HEK293 (cell line): ENCODE measurements around the gene SLC35E1.
A peak's percentile ranks its signal among the peaks of the same experiment; 100 is the strongest.

Source experiments
- CTCF ChIA-PET: fragments of 350-600 bp; formaldehyde crosslinking; extraction: SDS; loops from one replicate; lab custom pipeline; 2021; ENCODE audit warnings: antibody characterized with exemption; lab: Yijun Ruan, JAX
- POLR2A ChIA-PET: fragments of 300-600 bp; formaldehyde crosslinking; extraction: SDS; loops from one replicate; lab custom pipeline; 2020; ENCODE audit warnings: antibody characterized with exemption, inconsistent platforms; lab: Yijun Ruan, JAX
- H3K27ac ChIP-seq: fragments of 200-500 bp; sonication (Bioruptor generic); 2 replicates; pipeline ENCODE4 v1.5.1; 2014; ENCODE audit warnings: low read depth, low read length, control low read depth, inconsistent platforms; ENCODE audit errors: extremely low read depth
- H3K36me3 ChIP-seq, 2 experiments: fragments of 200-500 bp in 1 of 2; sonication (Bioruptor generic) in 1 of 2; 1 replicate in 1 of 2; 2 replicates in 1 of 2; pipeline ENCODE4 v1.5.1; 2014 to 2017; ENCODE audit warnings: inconsistent platforms in 2 of 2, low read length in 2 of 2; ENCODE audit not compliant: control insufficient read depth in 2 of 2, insufficient read depth in 1 of 2
- H3K4me1 ChIP-seq: fragments of 200-500 bp; sonication (Bioruptor generic); 2 replicates; pipeline ENCODE4 v1.5.1; 2014; ENCODE audit warnings: mild to moderate bottlenecking, low read length, inconsistent platforms; ENCODE audit not compliant: control insufficient read depth, insufficient read depth
- H3K4me3 ChIP-seq: 2 replicates; pipeline ENCODE4 v1.5.1; 2011; ENCODE audit warnings: low read depth, mild to moderate bottlenecking, control low read depth, low read length, moderate library complexity
- H3K9me3 ChIP-seq: fragments of 200-500 bp; sonication (Bioruptor generic); 2 replicates; pipeline ENCODE4 v1.5.1; 2014; ENCODE audit warnings: low read depth, low read length, inconsistent platforms; ENCODE audit not compliant: control insufficient read depth, insufficient read depth
- GFI1B ChIP-seq: fragments of 450-650 bp; formaldehyde crosslinking; IDR thresholded peaks from 2 replicates; pipeline ENCODE4 v1.5.1; 2016; ENCODE audit warnings: missing biosample characterization, missing genetic modification characterization
- HIC1 ChIP-seq: fragments of 450-650 bp; formaldehyde crosslinking; IDR thresholded peaks from 2 replicates; pipeline ENCODE4 v1.5.1; 2016; ENCODE audit warnings: missing biosample characterization, missing genetic modification characterization
- PRDM1 ChIP-seq: fragments of 450-650 bp; formaldehyde crosslinking; IDR thresholded peaks from 2 replicates; pipeline ENCODE4; 2016; ENCODE audit warnings: missing biosample characterization, missing genetic modification characterization
- REST ChIP-seq: fragments of 450-650 bp; formaldehyde crosslinking; IDR thresholded peaks from 2 replicates; pipeline ENCODE4 v1.5.1; 2016; ENCODE audit warnings: missing biosample characterization, missing genetic modification characterization
- ZNF174 ChIP-seq: fragments of 450-650 bp; formaldehyde crosslinking; IDR thresholded peaks from 2 replicates; pipeline ENCODE4 v1.5.0; 2017; ENCODE audit warnings: missing biosample characterization, mild to moderate bottlenecking, missing genetic modification characterization
- ZNF202 ChIP-seq: fragments of 450-650 bp; formaldehyde crosslinking; IDR thresholded peaks from 2 replicates; pipeline ENCODE4 v1.5.1; 2016; ENCODE audit warnings: missing biosample characterization, missing genetic modification characterization, borderline replicate concordance
- ZNF214 ChIP-seq: fragments of 450-650 bp; formaldehyde crosslinking; IDR thresholded peaks from 2 replicates; pipeline ENCODE4 v1.5.1; 2017; ENCODE audit warnings: missing biosample characterization, mild to moderate bottlenecking, missing genetic modification characterization, borderline replicate concordance
- ZNF223 ChIP-seq: fragments of 450-650 bp; formaldehyde crosslinking; IDR thresholded peaks from 2 replicates; pipeline ENCODE4 v1.5.1; 2016; ENCODE audit warnings: missing biosample characterization, missing genetic modification characterization
- ZNF280D ChIP-seq: fragments of 450-650 bp; formaldehyde crosslinking; IDR thresholded peaks from 2 replicates; pipeline ENCODE4 v1.5.1; 2016; ENCODE audit warnings: missing biosample characterization, missing genetic modification characterization
- ZNF354C ChIP-seq: fragments of 450-650 bp; formaldehyde crosslinking; IDR thresholded peaks from 2 replicates; pipeline ENCODE4 v1.5.1; 2016; ENCODE audit warnings: missing biosample characterization, missing genetic modification characterization, low read depth, borderline replicate concordance
- ZNF394 ChIP-seq: fragments of 450-650 bp; formaldehyde crosslinking; IDR thresholded peaks from 2 replicates; pipeline ENCODE4 v1.5.1; 2016; ENCODE audit warnings: missing biosample characterization, missing genetic modification characterization, mild to moderate bottlenecking, moderate library complexity, borderline replicate concordance
- ZNF404 ChIP-seq: fragments of 450-650 bp; formaldehyde crosslinking; IDR thresholded peaks from 2 replicates; pipeline ENCODE4 v1.5.1; 2017; ENCODE audit warnings: missing biosample characterization, missing genetic modification characterization
- ZNF639 ChIP-seq: fragments of 450-650 bp; formaldehyde crosslinking; IDR thresholded peaks from 2 replicates; pipeline ENCODE4 v1.5.1; 2016; ENCODE audit warnings: missing biosample characterization, missing genetic modification characterization
- ZNF843 ChIP-seq: fragments of 450-650 bp; formaldehyde crosslinking; IDR thresholded peaks from 2 replicates; pipeline ENCODE4 v1.5.1; 2016; ENCODE audit warnings: missing biosample characterization, missing genetic modification characterization

Gene SLC35E1

GRCh38 chr19:16598848-16599247, 26.6 kb upstream of the SLC35E1 start:
- no peak overlapping the region for H3K27ac ChIP-seq

GRCh38 chr19:16596399-16596798, 24.2 kb upstream of the SLC35E1 start:
- ChIA-PET POLR2A (no interaction called here), CTCF (no interaction called here)
- no peak overlapping the region for H3K27ac ChIP-seq
- TF ChIP-seq ZNF280D (tag by site-specific recombination) (no peak), ZNF843 (tag by site-specific recombination) (no peak), GFI1B (no peak), ZNF214 (no peak), ZNF174 (tag by site-specific recombination) (no peak), HIC1 (tag by site-specific recombination) (no peak), PRDM1 (tag by site-specific recombination) (no peak), ZNF354C (no peak), ZNF223 (tag by site-specific recombination) (no peak), ZNF404 (tag by site-specific recombination) (no peak), ZNF394 (tag by site-specific recombination) (no peak), ZNF202 (no peak)
- H3K4me1 ChIP-seq, result no peaks in the 10 kb centered on the region
- H3K36me3 ChIP-seq, result no peaks in the 10 kb centered on the region
- H3K4me3 ChIP-seq, result no peak overlapping the region
- H3K9me3 ChIP-seq, result no peaks in the 10 kb centered on the region

More at GRCh38 chr19:16598848-16599247, 26.6 kb upstream of the SLC35E1 start:
- Histone ChIP-seq H3K36me3 (no peaks in the 10 kb centered on the region), H3K4me1 (no peaks in the 10 kb centered on the region), H3K4me3 (no peak overlapping the region), H3K9me3 (no peaks in the 10 kb centered on the region)
- ChIA-PET POLR2A (interaction anchor here (0.6 to 1.9 kb wide), 3 partner anchors 9 to 25 kb away, joined by 3 to 5 read pairs (median 3); no protein-coding TSS in a partner anchor), CTCF (no interaction called here)
- TF ChIP-seq ZNF639 (tag by site-specific recombination) (no peak), REST (tag by site-specific recombination) (peak; percentile 91)
- TF ChIP-seq, all 188 proteins: peak for 1
